Esophagus squamous epithelium (tissue), 4 donors: ENCODE data around the gene MSANTD3.

Experiments used
- CTCF ChIP-seq, 6 experiments: fragments of 450-650 bp in 4 of 6; fragments of 200-600 bp in 2 of 6; sonication (generic) in 2 of 6; IDR thresholded peaks; one replicate each; pipeline ENCODE4 v1.5.1; 2016 to 2019; ENCODE audit warnings: antibody characterized with exemption in 6 of 6, mild to moderate bottlenecking in 4 of 6, moderate library complexity in 4 of 6
- POLR2A ChIP-seq, 4 donors: fragments of 450-650 bp; IDR thresholded peaks; one replicate each; pipeline ENCODE4 v1.6.1; 2017; ENCODE audit warnings: antibody characterized with exemption in 4 of 4, mild to moderate bottlenecking in 4 of 4, moderate library complexity in 3 of 4

- TF ChIP-seq POLR2A (IDR thresholded peaks at IDR 0.05) (no peak), CTCF (IDR thresholded peaks at IDR 0.05) (no peak)
Observed at GRCh38 chr9:100499866-100500265, 72.9 kb downstream of the MSANTD3 start.
